Measurements from ENCODE around the gene ANKRD23. TPM values are rescaled to one million over a fixed set of nuclear protein-coding genes. Genes with fewer than 3 reads are reported as not detected.
"Not testable (repeated sequence)": the region's sequence is repeated elsewhere in the genome, so short reads cannot be mapped to it uniquely, and the experiment has no call there.

ANKRD23 gene
- total RNA-seq, 1 experiment from 2014 or later, result 1.1 TPM

- Histone ChIP-seq H3K36me3 (no peaks in the 10 kb centered on the region; the same call in 1 of the 2 replicates), H3K4me3 (no peak overlapping the region), H3K4me1 (no peaks in the 10 kb centered on the region), H3K27me3 (no peaks in the 10 kb centered on the region), H3K9me3 (replicated peaks) (no peaks in the 10 kb centered on the region), H3K27ac (no peak overlapping the region; the same call in 1 of the 2 replicates)
- DNase-seq, result peak; percentile 20 to 57
Measured at GRCh38 chr2:96800061-96801004, 43.5 kb downstream of the ANKRD23 start.

DNA sequence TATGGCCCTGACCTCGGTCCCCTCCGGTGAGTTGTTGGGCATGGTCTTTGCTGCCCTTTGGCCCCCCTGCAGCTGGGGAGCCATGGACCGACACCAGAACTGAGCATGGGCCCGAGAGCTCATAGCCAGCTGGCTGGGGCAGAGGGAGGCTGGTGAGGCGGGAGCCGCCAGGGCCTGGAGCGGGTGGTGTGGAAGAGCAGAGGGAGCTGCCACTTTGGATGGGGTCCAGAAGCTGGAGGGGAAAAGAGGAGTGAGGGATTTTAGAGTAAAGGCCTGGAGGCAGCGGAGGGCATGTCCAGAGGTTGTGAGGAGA is 44.2 kb downstream of the ANKRD23 start:
- no peaks in the 10 kb centered on the region for H3K27me3 ChIP-seq
- H3K36me3 ChIP-seq, result no peaks in the 10 kb centered on the region
- no peak for DNase-seq
- H3K4me3 ChIP-seq, result no peak overlapping the region
- H3K9me3 ChIP-seq (replicated peaks), result no peaks in the 10 kb centered on the region
- H3K4me1 ChIP-seq, result no peaks in the 10 kb centered on the region
- H3K27ac ChIP-seq, result no peak overlapping the region

DNA sequence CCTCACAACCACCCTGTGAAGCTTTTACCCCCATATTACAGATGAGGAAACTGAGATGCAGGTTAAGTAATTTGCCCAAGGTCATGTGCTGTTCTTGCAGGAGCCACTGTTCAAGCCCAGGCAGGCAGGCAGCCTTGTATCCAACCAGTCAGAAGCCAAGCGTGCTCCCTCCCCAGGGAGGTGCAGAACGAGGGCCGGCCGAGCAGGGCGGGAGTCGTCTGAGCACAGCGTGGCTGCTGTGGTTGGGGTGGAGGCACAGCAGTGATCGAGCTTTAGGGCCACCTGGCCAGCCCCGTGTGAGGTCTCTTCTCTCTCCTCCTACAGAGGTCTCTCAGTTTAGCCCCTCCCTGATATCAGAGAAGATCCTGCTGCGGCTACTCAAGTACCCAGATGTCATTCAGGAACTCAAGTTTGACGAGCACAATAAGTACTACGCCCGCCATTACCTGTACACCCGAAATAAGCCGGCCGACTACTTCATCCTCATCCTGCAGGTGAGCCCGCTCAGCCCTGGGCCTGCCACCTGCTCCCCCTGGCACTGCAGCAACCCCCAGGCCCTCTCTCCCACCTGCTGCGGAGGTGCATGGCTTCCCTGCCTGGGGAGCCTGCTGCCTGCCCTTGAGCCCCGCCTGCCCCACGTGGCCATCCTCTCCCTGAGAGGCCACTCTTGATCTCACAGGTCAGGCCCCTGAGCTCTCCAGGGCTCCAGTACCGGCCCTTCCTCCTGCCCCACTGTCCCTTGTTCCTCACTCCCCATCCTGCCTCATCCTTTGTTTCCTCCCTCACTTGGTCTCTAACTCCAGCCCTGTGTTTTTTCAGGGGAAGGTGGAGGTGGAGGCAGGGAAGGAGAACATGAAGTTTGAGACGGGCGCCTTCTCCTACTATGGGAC is 44.8 kb downstream of the ANKRD23 start:
- no peaks in the 10 kb centered on the region for H3K36me3 ChIP-seq
- no peak for DNase-seq

DNA sequence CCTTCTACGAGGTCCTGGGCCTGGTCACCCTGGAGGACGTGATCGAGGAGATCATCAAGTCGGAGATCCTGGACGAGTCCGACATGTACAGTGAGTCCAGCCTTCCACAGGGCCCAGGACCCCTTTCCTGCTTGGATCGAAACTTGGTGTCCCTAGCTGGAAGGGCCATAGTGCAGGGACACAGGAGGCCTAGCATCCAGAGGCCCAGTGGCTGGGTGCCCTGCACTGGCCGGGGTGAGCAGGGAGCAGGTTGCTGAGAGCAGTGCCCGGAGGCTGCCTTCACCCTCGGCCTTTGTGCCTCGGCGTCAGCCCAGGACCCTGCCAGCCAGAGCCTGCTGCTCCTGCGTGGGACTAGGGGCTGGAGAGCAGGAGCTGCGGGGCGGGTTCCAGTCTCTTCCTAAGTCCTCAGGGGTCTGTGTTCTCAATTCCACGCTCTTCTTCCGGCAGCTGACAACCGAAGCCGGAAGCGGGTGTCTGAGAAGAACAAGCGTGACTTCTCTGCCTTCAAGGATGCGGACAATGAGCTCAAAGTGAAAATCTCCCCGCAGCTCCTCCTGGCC is 46.7 kb downstream of the ANKRD23 start:
- H3K9me3 ChIP-seq (replicated peaks), result no peaks in the 10 kb centered on the region
- DNase-seq, result no peak
- H3K4me1 ChIP-seq, result no peaks in the 10 kb centered on the region
- no peak overlapping the region for H3K27ac ChIP-seq
- no peak overlapping the region for H3K4me3 ChIP-seq
- H3K36me3 ChIP-seq, result no peaks in the 10 kb centered on the region
- no peaks in the 10 kb centered on the region for H3K27me3 ChIP-seq

More for the DNA sequence above, 44.8 kb downstream of the ANKRD23 start:
- Histone ChIP-seq H3K4me3 (no peak overlapping the region), H3K4me1 (no peaks in the 10 kb centered on the region), H3K9me3 (replicated peaks) (no peaks in the 10 kb centered on the region), H3K27me3 (no peaks in the 10 kb centered on the region), H3K27ac (no peak overlapping the region)

DNA sequence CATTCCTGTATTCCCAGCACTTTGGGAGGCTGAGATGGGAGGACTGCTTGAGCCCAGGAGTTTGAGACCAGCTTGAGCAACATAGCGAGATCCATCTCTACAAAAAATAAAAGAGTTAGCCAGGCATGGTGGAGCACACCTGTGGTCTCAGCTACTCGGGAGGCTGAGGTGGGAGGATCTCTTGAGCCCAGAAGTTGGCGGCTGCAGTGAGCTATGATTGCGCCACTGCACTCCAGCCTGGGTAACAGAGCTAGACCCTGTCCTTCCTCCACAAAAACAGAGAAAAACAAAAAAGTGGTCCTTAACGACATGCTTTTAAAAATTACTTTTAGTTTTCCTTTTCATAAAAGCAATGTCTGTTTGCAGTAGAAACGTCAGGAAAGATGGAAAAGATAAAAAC is 47.3 kb downstream of the ANKRD23 start:
- not testable (repeated sequence) for H3K27ac ChIP-seq; H3K9me3 ChIP-seq (replicated peaks); H3K27me3 ChIP-seq; DNase-seq; H3K36me3 ChIP-seq; H3K4me3 ChIP-seq; H3K4me1 ChIP-seq

DNA sequence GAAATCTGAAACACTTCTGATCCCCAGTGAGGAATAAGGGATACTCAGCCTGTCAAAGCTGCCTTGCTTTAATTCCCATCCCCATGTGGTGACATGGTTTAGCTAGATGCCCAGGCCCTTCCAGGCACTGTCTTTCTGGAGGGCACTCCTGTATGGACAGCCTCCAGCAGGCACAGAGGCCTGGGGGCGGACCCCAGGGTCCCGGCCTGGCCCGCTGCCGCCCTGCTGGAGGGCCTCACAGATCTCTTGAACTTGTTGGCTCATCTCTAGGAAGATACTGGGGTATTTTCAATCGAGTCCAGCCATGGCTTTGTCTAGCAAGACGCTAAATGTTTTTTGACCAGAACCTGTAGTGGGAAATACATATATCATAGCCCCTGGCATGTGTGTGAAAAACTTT is 48.7 kb downstream of the ANKRD23 start:
- H3K4me3 ChIP-seq, result no peak overlapping the region

GRCh38 chr2:96792772-96793749 is 50.8 kb downstream of the ANKRD23 start:
- no peak for DNase-seq
- Histone ChIP-seq H3K4me1 (peaks cover 7% of the 10 kb centered on the region), H3K36me3 (no peaks in the 10 kb centered on the region), H3K4me3 (no peak overlapping the region), H3K9me3 (replicated peaks) (no peaks in the 10 kb centered on the region), H3K27ac (no peak overlapping the region), H3K27me3 (no peaks in the 10 kb centered on the region)

More for the DNA sequence above, 48.7 kb downstream of the ANKRD23 start:
- Histone ChIP-seq H3K9me3 (replicated peaks) (no peaks in the 10 kb centered on the region), H3K4me1 (no peaks in the 10 kb centered on the region), H3K36me3 (no peaks in the 10 kb centered on the region), H3K27me3 (no peaks in the 10 kb centered on the region), H3K27ac (no peak overlapping the region)
- DNase-seq, result no peak

- Histone ChIP-seq H3K27me3 (no peaks in the 10 kb centered on the region), H3K9me3 (replicated peaks) (no peaks in the 10 kb centered on the region), H3K4me1 (peaks cover 7% of the 10 kb centered on the region), H3K36me3 (no peaks in the 10 kb centered on the region), H3K27ac (no peak overlapping the region), H3K4me3 (no peak overlapping the region)
- DNase-seq, result no peak
Measured at GRCh38 chr2:96789245-96789617, 54.6 kb downstream of the ANKRD23 start.

- Histone ChIP-seq H3K4me3 (no peak overlapping the region), H3K27ac (no peak overlapping the region), H3K36me3 (no peaks in the 10 kb centered on the region), H3K4me1 (peaks cover 7% of the 10 kb centered on the region), H3K9me3 (replicated peaks) (no peaks in the 10 kb centered on the region), H3K27me3 (no peaks in the 10 kb centered on the region)
- DNase-seq, result peak; percentile 49 to 62
Measured at GRCh38 chr2:96788442-96789244, 55.2 kb downstream of the ANKRD23 start.

Other genes starting within 250 kb of the ANKRD23 start
- gene KANSL3, start 205.7 kb downstream of the ANKRD23 start, total RNA-seq (2014; rRNA removed; shearing (Covaris generic)), result 46.1 and 50.9 TPM in 2 replicates
- gene FER1L5, start 201.3 kb downstream of the ANKRD23 start, total RNA-seq (2014; rRNA removed; shearing (Covaris generic)), result 0.04 TPM in 1 of 2 replicates, not detected in the other
- gene LMAN2L, start 104.0 kb downstream of the ANKRD23 start, total RNA-seq (2014; rRNA removed; shearing (Covaris generic)), result 29.5 and 31.9 TPM in 2 replicates
- gene CNNM4, start 83.1 kb downstream of the ANKRD23 start, total RNA-seq (2014; rRNA removed; shearing (Covaris generic)), result 3.7 and 4.3 TPM in 2 replicates
- 9.1 and 9.3 TPM in 2 replicates for gene CNNM3, start 27.8 kb downstream of the ANKRD23 start, total RNA-seq (2014; rRNA removed; shearing (Covaris generic))
- gene ANKRD39, start 14.0 kb upstream of the ANKRD23 start, total RNA-seq (2014; rRNA removed; shearing (Covaris generic)), result 7.7 and 7.8 TPM in 2 replicates
- 41.3 and 49.4 TPM in 2 replicates for gene SEMA4C, start 26.1 kb upstream of the ANKRD23 start, total RNA-seq (2014; rRNA removed; shearing (Covaris generic))
- 1.4 and 2.0 TPM in 2 replicates for gene FAM178B, start 142.6 kb upstream of the ANKRD23 start, total RNA-seq (2014; rRNA removed; shearing (Covaris generic))